ENCODE measurements around the gene STX2. TPM values are rescaled to one million over a fixed set of nuclear protein-coding genes. Genes with fewer than 3 reads are reported as not detected.
A peak's percentile ranks its signal among the peaks of the same experiment; 100 is the strongest.

The STX2 gene
- total and polyA plus RNA-seq, 10 of the 15 experiments (the other 5 are each of a cell fraction or from before 2014, with no cell fraction given) = 6.0 to 22.2 (median 10.0) TPM

DNA sequence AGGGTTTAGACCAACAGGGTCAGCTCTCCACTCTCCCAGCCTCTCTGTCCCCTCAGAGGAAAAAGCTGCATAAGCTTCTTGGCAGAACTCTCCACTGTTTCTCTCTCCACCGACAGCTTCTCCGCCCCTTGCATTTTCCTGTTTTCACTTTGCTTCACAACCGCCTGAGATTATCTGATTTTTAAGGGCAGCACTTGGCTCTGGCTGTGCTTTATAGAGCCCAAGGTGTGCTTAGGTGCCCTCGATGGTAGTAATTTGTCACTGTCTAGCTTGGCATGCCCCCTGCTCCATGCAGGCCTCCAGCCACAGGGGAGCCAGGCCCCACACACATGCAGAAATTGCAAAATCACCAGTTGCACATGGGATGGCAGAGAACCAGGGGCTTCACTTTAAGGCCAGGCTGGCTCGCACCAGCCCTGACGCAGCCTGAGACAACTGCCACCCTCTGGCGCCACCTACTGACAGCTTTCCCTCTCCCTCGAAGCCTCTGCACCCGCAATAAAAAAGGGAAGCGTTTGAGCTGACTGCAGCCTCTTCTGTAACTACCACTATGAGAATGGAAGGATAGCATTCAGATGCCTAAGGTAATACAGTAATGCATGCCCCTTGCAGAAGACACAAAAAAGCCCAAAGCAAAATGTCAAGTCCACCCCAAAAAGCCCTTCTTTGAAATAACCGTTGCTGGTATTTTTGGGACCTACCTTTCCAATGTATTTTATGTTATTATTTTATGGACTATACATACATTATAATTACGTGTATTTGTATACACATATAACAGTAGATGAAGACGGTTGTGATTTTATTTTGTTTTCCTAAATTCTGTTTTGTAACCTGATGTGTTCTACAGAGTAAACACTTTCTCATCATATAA is 90.9 kb downstream of the STX2 start (continued):
- TF ChIP-seq, protein P1, sequence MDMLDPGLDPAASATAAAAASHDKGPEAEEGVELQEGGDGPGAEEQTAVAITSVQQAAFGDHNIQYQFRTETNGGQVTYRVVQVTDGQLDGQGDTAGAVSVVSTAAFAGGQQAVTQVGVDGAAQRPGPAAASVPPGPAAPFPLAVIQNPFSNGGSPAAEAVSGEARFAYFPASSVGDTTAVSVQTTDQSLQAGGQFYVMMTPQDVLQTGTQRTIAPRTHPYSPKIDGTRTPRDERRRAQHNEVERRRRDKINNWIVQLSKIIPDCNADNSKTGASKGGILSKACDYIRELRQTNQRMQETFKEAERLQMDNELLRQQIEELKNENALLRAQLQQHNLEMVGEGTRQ (IDR thresholded peaks at IDR 0.05; ENCODE audit: borderline replicate concordance, low read depth, low read length) = no peak
- peak; percentile 81 for TF ChIP-seq SMC3 (IDR thresholded peaks at IDR 0.05; ENCODE audit: borderline replicate concordance, low read length)
- no peak for TF ChIP-seq BRCA1 (IDR thresholded peaks at IDR 0.05; ENCODE audit: low read depth, low read length)
- no peak for TF ChIP-seq SREBF1 (IDR thresholded peaks at IDR 0.05; ENCODE audit: low read length)
- TF ChIP-seq IKZF2 (IDR thresholded peaks at IDR 0.05) = no peak
- TF ChIP-seq RAD51 (IDR thresholded peaks at IDR 0.05) = no peak
- TF ChIP-seq RFX5 (IDR thresholded peaks at IDR 0.05; ENCODE audit: low read depth, low read length) = 0 out of 2 replicates have a peak, but pooled peaks have one; percentile 18
- peak; percentile 79 for TF ChIP-seq RAD21 (IDR thresholded peaks at IDR 0.05; ENCODE audit: insufficient read depth, low read depth, low read length)
- TF ChIP-seq BMI1 (IDR thresholded peaks at IDR 0.05; ENCODE audit: borderline replicate concordance) = no peak

DNA sequence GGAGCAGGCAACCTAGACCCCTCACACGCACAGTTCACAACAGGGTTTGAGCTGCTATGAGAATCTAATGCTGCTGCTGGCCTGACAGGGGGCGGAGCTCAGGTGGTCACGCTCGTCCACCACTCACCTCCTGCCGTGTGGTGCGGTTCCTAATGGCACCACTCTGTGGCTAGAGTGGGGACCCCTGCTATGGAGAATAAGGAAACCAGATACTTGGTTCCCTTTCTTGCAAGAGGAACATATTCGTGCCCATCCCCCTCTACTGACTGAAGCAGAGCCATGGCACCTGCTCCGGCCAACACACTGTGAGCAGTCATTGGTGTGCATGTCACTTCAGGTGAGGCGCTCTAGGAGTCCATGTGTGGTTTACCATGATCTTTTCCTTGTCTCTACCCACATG is 92.5 kb downstream of the STX2 start:
- Histone ChIP-seq H3K9me3 (replicated peaks; ENCODE audit: control insufficient read depth, insufficient read depth, low read length) (no peaks in the 10 kb centered on the region), H3K4me2 (ENCODE audit: control insufficient read depth, insufficient read depth) (no peak overlapping the region), H3K27ac (ENCODE audit: control insufficient read depth, insufficient read depth) (no peak overlapping the region), H3K9ac (ENCODE audit: control insufficient read depth, insufficient read depth, low read length) (no peak overlapping the region), H3K27me3 (replicated peaks in 1 of 2; ENCODE audit: control insufficient read depth in 2 of 2, insufficient read depth in 2 of 2, low read length in 1 of 2) (no peaks in the 10 kb centered on the region), H3K36me3 (ENCODE audit: control insufficient read depth in 2 of 2, insufficient read depth in 2 of 2, low read length in 1 of 2) (no peaks in the 10 kb centered on the region), H3K4me1 (ENCODE audit: control insufficient read depth, insufficient read depth, low read length) (no peaks in the 10 kb centered on the region), H3K4me3 (no peak overlapping the region), H4K20me1 (ENCODE audit: control insufficient read depth, insufficient read depth) (no peaks in the 10 kb centered on the region), H3K79me2 (ENCODE audit: control insufficient read depth, insufficient read depth, low read length) (no peaks in the 10 kb centered on the region), H2AFZ (ENCODE audit: control insufficient read depth, low read depth, low read length) (no peak overlapping the region)
- no peak for DNase-seq (ENCODE audit: low read depth, low spot score)
- BruUV-seq (replicated peaks) = no TSS peak
- RAD21 ChIA-PET (ENCODE audit: unreplicated experiment) = no interaction called here
- TF ChIP-seq MEF2A (IDR thresholded peaks at IDR 0.05; ENCODE audit: insufficient read depth, low read depth, low read length) (no peak), TARDBP (IDR thresholded peaks at IDR 0.05; ENCODE audit: borderline replicate concordance) (no peak), NR2C1 (IDR thresholded peaks at IDR 0.05) (no peak), HCFC1 (IDR thresholded peaks at IDR 0.05; ENCODE audit: low read length) (no peak), POLR2A (IDR thresholded peaks at IDR 0.05; ENCODE audit: low read depth, low read length) (no peak), STAT1 (conservative IDR thresholded peaks at IDR 0.05) (no peak), GATAD2B (conservative IDR thresholded peaks at IDR 0.05; ENCODE audit: low read depth) (no peak), MXI1 (IDR thresholded peaks at IDR 0.05; ENCODE audit: low read depth, low read length) (no peak)
- TF ChIP-seq, protein P2, sequence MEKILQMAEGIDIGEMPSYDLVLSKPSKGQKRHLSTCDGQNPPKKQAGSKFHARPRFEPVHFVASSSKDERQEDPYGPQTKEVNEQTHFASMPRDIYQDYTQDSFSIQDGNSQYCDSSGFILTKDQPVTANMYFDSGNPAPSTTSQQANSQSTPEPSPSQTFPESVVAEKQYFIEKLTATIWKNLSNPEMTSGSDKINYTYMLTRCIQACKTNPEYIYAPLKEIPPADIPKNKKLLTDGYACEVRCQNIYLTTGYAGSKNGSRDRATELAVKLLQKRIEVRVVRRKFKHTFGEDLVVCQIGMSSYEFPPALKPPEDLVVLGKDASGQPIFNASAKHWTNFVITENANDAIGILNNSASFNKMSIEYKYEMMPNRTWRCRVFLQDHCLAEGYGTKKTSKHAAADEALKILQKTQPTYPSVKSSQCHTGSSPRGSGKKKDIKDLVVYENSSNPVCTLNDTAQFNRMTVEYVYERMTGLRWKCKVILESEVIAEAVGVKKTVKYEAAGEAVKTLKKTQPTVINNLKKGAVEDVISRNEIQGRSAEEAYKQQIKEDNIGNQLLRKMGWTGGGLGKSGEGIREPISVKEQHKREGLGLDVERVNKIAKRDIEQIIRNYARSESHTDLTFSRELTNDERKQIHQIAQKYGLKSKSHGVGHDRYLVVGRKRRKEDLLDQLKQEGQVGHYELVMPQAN (conservative IDR thresholded peaks at IDR 0.05) = no peak
- intact Hi-C loops (cut with micrococcal nuclease; ENCODE audit: unreplicated experiment) = loop anchor here (5.0 to 10.0 kb wide), 3 partner anchors 172 to 699 kb away; no protein-coding TSS in a partner anchor
- SMC1A ChIA-PET (ENCODE audit: uncharacterized antibody, unreplicated experiment) = interaction anchor here (0.7 to 1.2 kb wide), 2 partner anchors 27 to 262 kb away, joined by 3 read pairs; no protein-coding TSS in a partner anchor
- no peak for ATAC-seq
- no peak for FAIRE-seq
- in situ Hi-C loops (cut with MboI) = no loop called here
- POLR2A ChIA-PET = no interaction called here
- 18% methylated on average over 9 of the region's 9 CpGs for WGBS (ENCODE audit: insufficient coverage, insufficient replicate concordance, low lambda C conversion rate, missing lambda C conversion rate)
- CTCF ChIA-PET = interaction anchor here (1.0 to 1.6 kb wide), 3 partner anchors 286 to 714 kb away, joined by 3 to 4 read pairs (median 3); no protein-coding TSS in a partner anchor

Data from GM12878 (cell line).